Measurements from ENCODE around the gene DOCK3. TPM values are rescaled to one million over a fixed set of nuclear protein-coding genes. Genes with fewer than 3 reads are reported as not detected.
"Not testable (repeated sequence)": the region's sequence is repeated elsewhere in the genome, so short reads cannot be mapped to it uniquely, and the experiment has no call there.

The DOCK3 gene
- total RNA-seq, 1 donor from 2014 or later, result 42.6 TPM

- DNase-seq, result no peak
Observed at GRCh38 chr3:51332156-51332555, 657.4 kb downstream of the DOCK3 start.

- no peak for DNase-seq
Observed at GRCh38 chr3:51333021-51333420, 658.3 kb downstream of the DOCK3 start.

- DNase-seq, result no peak
Observed at GRCh38 chr3:51336261-51336660, 661.5 kb downstream of the DOCK3 start.

DNA sequence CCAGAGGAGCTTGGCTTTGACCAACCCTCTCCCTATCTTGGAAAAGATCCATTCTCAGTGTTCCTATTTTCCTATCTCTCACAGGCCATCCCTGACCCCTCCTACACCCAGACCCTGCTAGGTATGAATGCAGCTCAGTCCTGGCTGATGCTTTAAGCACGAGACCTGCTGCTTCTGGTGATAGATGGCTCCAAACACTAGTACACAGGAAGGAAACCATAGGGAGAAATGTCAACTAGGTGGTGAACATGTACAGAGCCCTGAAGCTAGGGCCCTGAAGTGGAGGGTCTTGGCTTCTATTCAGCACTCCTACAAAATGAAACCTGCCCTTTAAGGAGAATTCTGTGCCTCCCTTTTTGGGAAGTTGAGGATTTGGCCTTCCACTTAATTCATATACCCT is 662.9 kb downstream of the DOCK3 start:
- no peak for DNase-seq

- DNase-seq, result no peak
Observed at GRCh38 chr3:51338632-51339031, 663.9 kb downstream of the DOCK3 start.

- peak; percentile 46 for DNase-seq
Observed at GRCh38 chr3:51340013-51340829, 665.5 kb downstream of the DOCK3 start.

DNA sequence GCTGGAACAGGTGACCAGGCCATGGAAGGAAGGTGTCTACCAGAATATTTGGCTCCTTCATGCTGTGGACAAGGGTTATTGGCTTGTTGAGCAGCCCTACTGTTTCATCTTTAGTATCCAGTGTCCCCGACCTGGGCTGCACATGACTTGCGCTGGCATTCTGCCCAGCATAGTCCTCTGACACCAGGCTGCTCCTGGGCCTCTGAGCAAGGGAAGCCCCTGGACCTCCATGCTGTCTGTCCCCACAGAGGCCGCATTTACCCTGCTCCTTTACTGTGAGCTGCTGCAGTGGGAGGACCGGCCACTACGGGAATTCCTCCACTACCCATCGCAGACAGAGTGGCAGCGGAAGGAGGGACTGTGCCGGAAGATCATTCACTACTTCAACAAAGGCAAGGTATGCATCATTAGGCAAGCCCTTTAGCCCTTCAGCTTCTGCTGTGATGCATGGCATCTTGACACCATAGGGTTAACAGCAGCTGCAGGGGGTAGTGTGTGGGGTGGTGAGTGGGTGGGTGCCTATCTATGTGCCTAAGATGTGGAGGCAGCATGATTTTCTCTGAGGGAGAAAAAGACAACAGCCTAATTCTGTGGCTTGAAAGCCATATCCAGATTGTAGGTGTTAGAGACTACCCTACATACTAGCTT is 666.4 kb downstream of the DOCK3 start:
- no peak for DNase-seq

DNA sequence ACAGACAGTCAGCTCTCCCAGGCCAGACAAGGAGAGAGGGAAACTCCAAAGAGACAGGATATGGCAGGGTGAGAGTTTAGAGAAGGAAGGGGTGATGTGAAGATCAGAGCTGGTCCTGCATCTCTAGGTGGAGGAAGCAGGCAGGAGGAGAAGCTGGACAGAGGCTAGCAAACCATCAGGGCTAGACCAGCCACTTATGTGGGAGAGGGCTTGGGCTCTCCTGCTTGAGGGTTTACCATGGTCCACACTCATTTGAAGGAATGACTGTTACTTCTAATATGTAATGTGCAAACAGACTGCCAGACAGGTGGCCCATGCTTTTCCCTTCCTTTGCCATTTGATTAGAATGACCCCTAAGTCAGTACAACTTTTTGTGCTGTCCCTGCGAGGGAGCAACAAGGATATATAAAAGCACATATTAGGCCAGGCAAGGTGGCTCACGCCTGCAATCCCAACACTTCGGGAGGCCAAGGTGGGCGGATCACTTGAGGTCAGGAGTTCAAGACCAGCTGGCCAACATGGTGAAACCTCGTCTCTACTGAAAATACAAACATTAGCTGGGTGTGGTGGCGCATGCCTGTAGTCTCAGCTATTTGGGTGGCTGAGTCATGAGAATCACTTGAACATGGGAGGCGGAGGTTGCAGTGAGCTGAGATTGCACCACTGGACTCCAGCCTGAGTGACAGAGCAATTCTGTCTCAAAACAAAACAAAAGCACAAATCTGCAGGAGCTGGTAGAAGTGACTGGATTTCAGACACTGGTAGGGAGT is 669.4 kb downstream of the DOCK3 start:
- no peak for DNase-seq

- DNase-seq, result no peak
Observed at GRCh38 chr3:51350751-51351150, 676.0 kb downstream of the DOCK3 start.

DNA sequence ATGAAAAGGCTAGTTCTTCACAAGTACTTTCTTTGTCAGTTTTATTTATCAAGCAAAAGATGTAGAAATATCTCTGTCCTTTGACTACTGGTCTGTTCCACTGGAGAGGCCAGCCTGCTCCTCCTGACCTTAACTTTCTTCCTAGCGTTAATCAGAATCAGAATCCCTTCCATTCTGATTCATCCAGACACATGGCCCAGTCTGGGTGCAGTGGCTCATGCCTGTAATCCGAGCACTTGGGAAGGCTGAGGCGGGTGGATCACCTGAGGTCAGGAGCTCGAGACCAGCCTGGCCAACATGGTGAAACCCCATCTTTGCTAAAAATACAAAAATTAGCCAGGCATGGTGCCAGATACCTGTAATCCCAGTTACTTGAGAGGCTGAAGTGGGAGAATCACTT is 678.4 kb downstream of the DOCK3 start:
- no peak for DNase-seq

GRCh38 chr3:51353691-51354090 is 679.0 kb downstream of the DOCK3 start:
- no peak for DNase-seq

- DNase-seq, result no peak
Observed at GRCh38 chr3:51354172-51354571, 679.4 kb downstream of the DOCK3 start.

- DNase-seq, result no peak
Observed at GRCh38 chr3:51354731-51355615, 680.2 kb downstream of the DOCK3 start.

DNA sequence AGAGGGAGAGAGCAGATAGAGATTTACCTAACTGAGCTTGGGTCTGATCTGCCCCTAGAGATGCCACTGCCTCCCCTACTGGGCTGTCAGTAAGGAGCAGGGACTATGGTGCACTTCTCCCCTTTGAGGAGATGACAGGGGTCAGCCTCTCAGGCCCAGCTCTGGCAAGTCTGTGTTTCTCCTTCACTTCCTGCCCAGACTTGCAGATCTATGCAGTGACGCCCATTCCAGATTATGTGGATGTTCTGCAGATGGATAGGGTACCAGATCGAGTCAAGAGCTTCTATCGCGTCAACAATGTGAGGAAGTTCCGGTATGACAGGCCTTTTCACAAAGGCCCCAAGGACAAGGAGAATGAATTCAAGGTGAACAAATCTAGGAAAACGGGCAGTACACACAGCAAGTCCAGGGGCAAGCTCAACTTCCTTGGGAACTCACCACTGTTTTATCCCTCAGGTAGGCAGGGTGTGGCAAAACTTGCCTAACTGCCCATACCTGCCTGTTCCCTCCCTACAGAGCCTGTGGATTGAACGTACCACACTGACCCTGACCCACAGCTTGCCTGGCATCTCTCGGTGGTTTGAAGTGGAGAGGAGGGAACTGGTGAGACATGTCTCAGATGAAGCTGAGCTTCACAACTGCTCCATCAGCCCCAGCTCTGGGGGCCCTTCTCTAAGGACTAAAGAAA is 681.3 kb downstream of the DOCK3 start:
- DNase-seq, result no peak

DNA sequence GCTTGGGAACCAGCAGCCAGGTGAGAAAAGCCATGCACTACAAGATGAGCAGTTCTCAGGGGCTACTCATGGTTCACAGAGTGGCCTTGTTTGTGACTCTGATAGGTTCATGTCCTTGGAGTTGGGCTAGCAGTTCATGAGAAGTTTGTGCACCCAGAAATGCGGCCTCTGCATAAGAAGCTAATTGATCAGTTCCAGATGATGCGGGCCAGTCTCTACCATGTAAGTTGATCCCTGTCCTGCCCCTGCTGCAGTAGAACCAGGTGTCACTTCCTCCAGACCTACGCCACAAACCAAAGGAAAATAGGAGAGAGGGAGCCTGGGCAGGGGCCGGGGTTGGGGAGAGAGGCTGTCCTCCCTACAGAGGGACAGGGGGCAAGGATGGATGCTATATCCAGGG is 683.1 kb downstream of the DOCK3 start:
- DNase-seq, result no peak

- DNase-seq, result no peak
Observed at GRCh38 chr3:51358981-51359380, 684.3 kb downstream of the DOCK3 start.

GRCh38 chr3:51360806-51361205 is 686.1 kb downstream of the DOCK3 start:
- no peak for DNase-seq

GRCh38 chr3:51361746-51362145 is 687.0 kb downstream of the DOCK3 start:
- DNase-seq, result no peak

DNA sequence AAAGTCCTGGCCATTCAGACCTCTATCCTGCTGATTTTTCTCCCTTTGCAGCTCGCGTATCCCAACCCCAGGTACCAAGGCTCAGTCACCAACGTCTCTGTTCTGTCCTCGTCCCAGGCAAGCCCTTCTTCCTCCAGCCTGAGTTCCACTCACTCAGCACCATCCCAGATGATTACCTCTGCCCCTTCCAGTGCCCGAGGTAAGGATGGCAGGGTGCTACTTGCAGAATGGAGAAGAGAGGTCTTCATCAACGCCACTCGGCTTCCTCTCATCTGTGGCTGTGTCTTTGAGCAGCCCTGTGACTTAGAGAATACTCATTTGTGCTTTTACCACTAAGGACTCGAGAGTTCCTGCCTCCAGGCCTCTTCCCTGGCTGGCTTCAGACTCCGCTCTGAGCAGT is 687.7 kb downstream of the DOCK3 start:
- DNase-seq, result no peak

DNA sequence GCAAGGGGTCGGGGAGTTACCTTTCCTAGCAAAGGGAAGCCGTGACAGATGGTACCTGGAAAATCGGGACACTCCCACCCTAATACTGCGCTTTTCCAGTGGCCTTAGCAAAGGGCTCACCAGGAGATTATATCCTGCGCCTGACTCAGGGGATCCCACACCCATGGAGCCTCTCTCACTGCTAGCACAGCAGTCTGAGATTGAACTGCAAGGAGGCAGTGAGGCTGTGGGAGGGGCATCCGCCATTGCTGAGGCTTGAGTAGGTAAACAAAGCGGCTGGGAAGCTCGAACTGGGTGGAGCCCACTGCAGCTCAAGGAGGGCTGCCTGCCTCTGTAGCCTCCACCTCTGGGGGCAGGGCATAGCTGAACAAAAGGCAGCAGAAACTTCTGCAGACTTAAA is 693.5 kb downstream of the DOCK3 start:
- not testable (repeated sequence) for DNase-seq

GRCh38 chr3:51371943-51372557 is 697.3 kb downstream of the DOCK3 start:
- no peak for DNase-seq
